ENCODE measurements around the gene EFCAB12.

The EFCAB12 gene

GRCh38 chr3:129428376-129429079, at the start of gene EFCAB12:
EFCAB12 (minus strand) TSS chr3:129428636; CDS start chr3:129428488, 148 bp downstream.
- peak; percentile 64 for DNase-seq (ENCODE audit: low read depth)

GRCh38 chr3:129476586-129476985, 48.1 kb upstream of the EFCAB12 start:
- no peak for DNase-seq (ENCODE audit: low read depth)

GRCh38 chr3:129475863-129476262, 47.4 kb upstream of the EFCAB12 start:
- no peak for DNase-seq (ENCODE audit: low read depth)

GRCh38 chr3:129474984-129475804, 46.8 kb upstream of the EFCAB12 start:
- no peak for DNase-seq (ENCODE audit: low read depth)

GRCh38 chr3:129473769-129474152, 45.3 kb upstream of the EFCAB12 start:
- no peak for DNase-seq (ENCODE audit: low read depth)

- no peak for DNase-seq (ENCODE audit: low read depth)
Observed at GRCh38 chr3:129473067-129473768, 44.8 kb upstream of the EFCAB12 start.

- DNase-seq (ENCODE audit: low read depth): no peak
Observed at GRCh38 chr3:129470861-129471260, 42.4 kb upstream of the EFCAB12 start.

DNA sequence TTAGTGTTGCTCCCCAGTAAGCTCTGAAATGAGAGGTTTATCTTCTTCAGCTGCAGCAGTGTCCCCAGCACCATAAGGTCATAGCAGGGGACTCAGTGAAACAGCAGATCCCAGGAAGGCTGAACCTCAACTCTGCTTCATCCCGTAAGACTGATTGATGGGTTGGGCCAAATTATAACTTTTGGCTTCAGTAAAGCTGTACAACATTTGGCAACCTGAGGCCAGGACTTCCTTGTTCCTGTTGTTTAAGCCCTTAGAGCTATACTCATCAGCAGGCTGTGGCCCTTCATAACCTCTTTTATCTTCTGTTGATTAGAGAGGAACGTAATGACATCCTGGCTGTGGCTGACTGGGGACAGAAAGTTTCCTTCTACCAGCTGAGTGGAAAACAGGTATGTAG, 40.6 kb upstream of the EFCAB12 start:
- no peak for DNase-seq (ENCODE audit: low read depth)

DNA sequence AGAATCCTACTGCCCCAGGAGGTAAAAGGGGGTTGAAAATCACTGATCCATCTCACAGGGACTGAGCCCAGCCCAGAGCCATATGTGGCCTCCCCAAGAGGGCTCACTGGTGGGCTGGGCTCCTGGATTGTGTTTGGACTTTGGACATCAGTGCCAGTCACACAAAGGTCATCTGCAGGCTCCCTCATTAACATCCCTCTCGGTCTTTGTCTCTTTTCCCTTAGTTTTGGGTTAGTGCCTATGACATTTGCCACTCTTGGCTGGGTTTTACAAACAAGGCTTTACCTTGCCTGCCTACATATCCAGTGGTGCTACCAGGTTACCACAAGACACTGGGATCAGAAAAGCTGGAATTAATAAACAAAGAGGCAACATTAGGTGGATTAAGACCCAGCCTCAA, 39.5 kb upstream of the EFCAB12 start:
- no peak for DNase-seq (ENCODE audit: low read depth)

DNA sequence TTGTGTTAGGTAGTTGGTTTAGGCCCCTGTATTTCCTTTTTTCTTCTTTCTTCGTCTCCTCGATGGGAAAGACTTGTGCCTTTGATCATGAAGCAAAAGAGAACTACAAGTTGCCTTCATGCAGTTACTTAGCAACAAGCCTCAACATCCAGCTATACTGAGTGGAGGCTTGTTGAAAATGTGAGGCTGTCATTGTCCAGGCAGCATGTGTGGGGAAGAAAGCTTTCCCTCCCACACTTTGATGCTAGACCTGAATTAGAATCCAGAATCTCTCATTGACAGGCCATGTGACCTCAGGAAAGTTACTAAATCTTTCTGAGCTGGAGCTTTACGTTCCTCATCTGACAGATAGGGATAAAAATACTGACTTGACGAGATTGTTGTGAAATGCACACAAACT, 35.3 kb upstream of the EFCAB12 start:
- DNase-seq (ENCODE audit: low read depth): no peak

GRCh38 chr3:129463094-129463493, 34.7 kb upstream of the EFCAB12 start:
- no peak for DNase-seq (ENCODE audit: low read depth)

- no peak for DNase-seq (ENCODE audit: low read depth)
Observed at GRCh38 chr3:129462361-129462968, 34.0 kb upstream of the EFCAB12 start.

GRCh38 chr3:129461461-129462146, 33.2 kb upstream of the EFCAB12 start:
- no peak for DNase-seq (ENCODE audit: low read depth)

DNA sequence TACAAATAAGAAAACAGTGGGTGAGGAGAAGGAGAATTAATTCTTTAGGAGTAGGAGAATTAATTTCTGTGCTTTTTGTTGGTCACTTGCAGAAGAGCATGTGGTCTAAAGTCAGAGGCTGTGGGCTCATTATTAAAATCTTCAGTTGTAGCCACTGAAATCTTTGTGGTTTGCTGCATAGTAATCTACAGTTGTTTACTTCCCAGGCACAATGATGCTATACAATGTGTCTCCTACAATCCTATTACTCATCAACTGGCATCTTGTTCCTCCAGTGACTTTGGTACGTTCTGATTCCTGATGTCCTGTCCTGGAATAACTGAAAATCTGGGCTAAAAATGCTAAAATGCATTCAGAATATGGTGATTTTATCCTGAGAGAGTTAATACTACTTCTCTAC, 32.6 kb upstream of the EFCAB12 start:
- no peak for DNase-seq (ENCODE audit: low read depth)

- no peak for DNase-seq (ENCODE audit: low read depth)
Observed at GRCh38 chr3:129460572-129460971, 32.1 kb upstream of the EFCAB12 start.

GRCh38 chr3:129460155-129460554, 31.7 kb upstream of the EFCAB12 start:
- DNase-seq (ENCODE audit: low read depth): no peak

GRCh38 chr3:129453732-129454131, 25.3 kb upstream of the EFCAB12 start:
- no peak for DNase-seq (ENCODE audit: low read depth)

DNA sequence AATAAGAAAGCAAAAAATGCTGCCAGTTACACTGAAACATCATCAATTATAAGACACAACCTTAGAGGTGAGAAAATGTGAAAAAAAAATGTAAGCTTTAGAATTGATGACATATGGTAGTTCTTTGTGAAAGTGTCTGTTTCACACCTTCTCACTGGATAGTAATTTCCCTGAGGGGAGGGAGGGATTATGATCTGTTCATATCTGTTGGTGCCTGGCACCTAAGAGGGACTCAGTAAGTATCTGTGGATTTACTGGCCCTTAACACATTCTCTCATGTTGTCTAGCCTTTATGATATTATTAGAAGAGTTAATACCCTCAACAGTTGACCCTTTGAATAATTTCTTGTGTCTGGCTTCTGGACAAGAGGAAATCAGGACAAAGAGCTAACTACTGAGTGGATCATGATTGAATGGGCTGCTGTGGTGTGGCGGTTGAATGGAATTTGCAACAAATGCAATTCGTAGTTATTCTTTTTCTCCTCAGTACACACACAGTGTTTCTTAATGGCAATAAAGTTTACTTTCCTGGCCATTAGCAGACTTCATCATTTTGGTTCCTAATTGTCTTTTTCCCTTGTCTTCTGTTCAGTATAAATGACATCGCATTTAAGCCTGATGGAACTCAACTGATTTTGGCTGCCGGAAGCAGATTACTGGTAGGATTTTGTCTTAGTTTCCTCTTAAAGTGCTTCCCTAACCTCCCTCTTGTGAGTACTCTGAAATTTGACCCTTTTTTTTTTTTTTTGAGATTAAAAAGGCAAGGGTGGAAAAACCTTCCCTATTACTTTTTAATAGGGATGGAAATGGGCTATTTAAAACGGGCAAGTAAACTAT, 21.1 kb upstream of the EFCAB12 start:
- DNase-seq (ENCODE audit: low read depth): no peak

- DNase-seq (ENCODE audit: low read depth): no peak
Observed at GRCh38 chr3:129448186-129448895, 19.9 kb upstream of the EFCAB12 start.

- no peak for DNase-seq (ENCODE audit: low read depth)
Observed at GRCh38 chr3:129446926-129447325, 18.5 kb upstream of the EFCAB12 start.
